Ureter (tissue), 1 donor: ENCODE results near the gene BICD2. TPM values are rescaled to one million over a fixed set of nuclear protein-coding genes. Genes with fewer than 3 reads are reported as not detected.

Source experiments
- DNase-seq: peaks from one replicate; pipeline ENCODE4 v3.0.0-alpha.2; 2020; ENCODE audit warnings: low spot score
- total RNA-seq: library from RNA; stranded (reverse); gene quantifications from one replicate; pipeline ENCODE4 v1.2.4, GENCODE V29; 2023
- donor health status: DM: yes; HTN: yes; CAD: no.

Gene BICD2
- total RNA-seq, 1 donor from 2014 or later: 28.5 TPM

- no peak for DNase-seq
Observed at GRCh38 chr9:92714787-92715487, 49.7 kb downstream of the BICD2 start.

- no peak for DNase-seq
Observed at GRCh38 chr9:92714016-92714415, 50.6 kb downstream of the BICD2 start.

- DNase-seq: no peak
Observed at GRCh38 chr9:92713528-92713927, 51.1 kb downstream of the BICD2 start.

GRCh38 chr9:92712767-92713166, 51.9 kb downstream of the BICD2 start:
- no peak for DNase-seq

GRCh38 chr9:92711844-92712243, 52.8 kb downstream of the BICD2 start:
- DNase-seq: no peak

GRCh38 chr9:92711146-92711545, 53.5 kb downstream of the BICD2 start:
- DNase-seq: no peak

GRCh38 chr9:92710368-92710767, 54.3 kb downstream of the BICD2 start:
- DNase-seq: no peak

GRCh38 chr9:92709954-92710353, 54.7 kb downstream of the BICD2 start:
- DNase-seq: no peak

GRCh38 chr9:92709240-92709639, 55.4 kb downstream of the BICD2 start:
- DNase-seq: no peak

- DNase-seq: no peak
Observed at GRCh38 chr9:92707530-92707929, 57.1 kb downstream of the BICD2 start.

GRCh38 chr9:92706218-92706940, 58.3 kb downstream of the BICD2 start:
- no peak for DNase-seq

- DNase-seq: no peak
Observed at GRCh38 chr9:92704528-92704927, 60.1 kb downstream of the BICD2 start.

- no peak for DNase-seq
Observed at GRCh38 chr9:92696619-92697018, 68.0 kb downstream of the BICD2 start.

GRCh38 chr9:92686954-92687353, 77.7 kb downstream of the BICD2 start:
- DNase-seq: no peak

- no peak for DNase-seq
Observed at GRCh38 chr9:92685022-92685421, 79.6 kb downstream of the BICD2 start.

GRCh38 chr9:92682269-92682668, 82.4 kb downstream of the BICD2 start:
- DNase-seq: no peak

GRCh38 chr9:92680166-92681119, 84.2 kb downstream of the BICD2 start:
- DNase-seq: no peak

GRCh38 chr9:92679413-92680165, 85.0 kb downstream of the BICD2 start:
- DNase-seq: no peak

GRCh38 chr9:92671323-92671722, 93.3 kb downstream of the BICD2 start:
- DNase-seq: no peak

GRCh38 chr9:92669890-92670708, 94.5 kb downstream of the BICD2 start, which contains the start of gene IPPK:
TSS of gene IPPK (minus strand) at chr9:92670131. CDS start at chr9:92669988, 143 bp downstream.
- peak; percentile 98 for DNase-seq

- peak; percentile 46 for DNase-seq
Observed at GRCh38 chr9:92669527-92669889, 95.1 kb downstream of the BICD2 start.
